ENCODE measurements around the gene CAMK2A.

CAMK2A gene

DNA sequence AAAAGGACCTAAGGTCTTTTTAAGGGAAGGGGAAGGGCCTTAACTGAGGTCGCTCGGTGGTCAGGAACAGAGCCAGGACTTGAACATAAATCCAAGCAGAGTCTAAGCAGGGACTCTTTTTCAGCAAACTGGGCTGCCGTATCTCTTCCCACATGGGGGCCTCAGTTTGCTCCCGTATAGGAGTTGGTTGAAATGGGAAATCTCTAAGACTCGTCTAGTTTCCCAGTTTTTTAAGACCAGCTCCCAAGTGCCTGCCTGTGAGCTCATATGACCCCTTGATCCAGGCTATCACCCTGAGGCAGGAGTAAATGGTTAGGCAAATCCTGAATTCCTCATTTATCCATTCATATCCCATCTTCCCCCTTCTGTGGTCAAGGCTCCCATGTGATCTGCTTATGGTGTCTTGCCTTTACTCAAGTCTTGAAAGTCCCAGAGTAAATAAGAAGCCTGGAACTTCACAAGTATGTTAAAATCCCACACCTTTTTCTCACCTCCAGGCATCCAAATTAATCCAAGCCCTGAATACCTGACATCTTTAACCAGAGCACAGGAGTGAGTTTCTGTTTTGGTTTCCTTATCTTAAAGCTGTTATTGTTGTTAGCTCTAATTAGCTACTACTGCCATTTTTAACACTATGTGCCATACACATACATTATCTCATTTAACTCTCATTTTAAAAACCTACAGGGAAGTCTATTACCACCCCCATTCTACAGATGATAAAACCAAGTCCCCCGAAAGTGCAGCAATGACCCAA, 10.2 kb upstream of the CAMK2A start:
- DNase-seq = no peak

DNA sequence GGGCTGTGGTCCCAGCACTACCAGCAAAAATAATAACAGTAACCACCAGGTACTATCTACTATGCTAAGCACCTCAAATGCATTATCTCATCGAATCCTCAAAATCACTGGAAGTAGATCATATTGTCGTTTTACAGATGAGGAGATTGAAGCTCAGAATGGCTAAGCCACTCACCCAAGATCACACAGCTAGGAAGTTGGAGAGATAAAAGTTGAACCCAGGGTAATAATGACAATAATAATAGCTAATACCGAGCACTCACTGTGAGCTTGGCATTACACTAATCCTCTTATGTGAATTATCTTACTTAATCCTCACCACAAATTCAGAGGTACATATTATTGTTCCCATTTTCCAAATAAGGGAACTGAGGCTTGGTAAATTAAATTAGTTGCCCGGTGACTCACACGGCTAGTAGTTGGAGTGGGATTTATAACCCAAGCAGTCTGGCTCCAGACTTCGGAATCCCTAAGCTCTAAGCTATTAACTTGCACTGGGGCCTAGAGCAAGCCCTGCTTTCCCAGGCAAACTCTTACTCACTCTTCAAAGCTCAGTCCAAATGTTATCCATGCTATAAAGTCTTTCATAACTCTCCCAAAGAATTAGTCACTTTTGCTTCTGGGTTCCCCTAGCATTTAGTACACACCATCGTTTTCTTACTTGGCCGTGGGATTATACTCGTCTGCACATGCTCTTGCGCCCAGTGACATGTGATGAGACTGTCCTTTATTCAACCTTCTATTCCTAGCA, 9.3 kb upstream of the CAMK2A start:
- DNase-seq = no peak

DNA sequence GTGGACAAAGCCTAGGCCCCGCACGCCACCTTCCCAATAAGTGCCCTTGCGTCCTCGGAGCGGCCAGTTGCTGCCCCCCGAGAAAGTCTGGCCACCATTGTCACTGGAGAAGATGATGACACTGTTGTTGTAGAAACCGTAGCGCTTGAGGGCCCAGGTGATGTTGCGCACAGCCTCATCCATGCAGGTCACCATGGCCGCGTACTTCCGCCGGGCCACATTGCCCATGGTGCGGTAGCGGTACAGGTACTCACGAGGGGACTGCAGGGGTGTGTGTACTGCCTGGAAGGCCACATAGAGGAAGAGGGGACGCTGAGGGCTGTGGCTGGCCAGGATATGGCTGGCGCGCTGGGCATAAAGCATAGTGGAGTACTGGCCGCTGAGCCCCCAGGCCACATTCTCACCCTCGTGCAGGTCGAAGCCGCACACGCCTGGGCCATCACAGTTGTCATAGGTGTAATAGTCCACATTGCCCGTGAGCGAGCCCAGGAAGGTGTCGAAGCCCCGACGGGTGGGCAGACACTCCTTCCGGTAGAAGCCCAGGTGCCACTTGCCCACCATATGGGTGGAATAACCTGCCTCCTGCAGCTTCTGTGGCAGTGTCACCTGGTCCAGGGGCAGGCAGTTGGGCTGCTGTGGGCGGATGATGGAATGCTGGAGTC, 8.5 kb upstream of the CAMK2A start:
- no peak for DNase-seq

DNA sequence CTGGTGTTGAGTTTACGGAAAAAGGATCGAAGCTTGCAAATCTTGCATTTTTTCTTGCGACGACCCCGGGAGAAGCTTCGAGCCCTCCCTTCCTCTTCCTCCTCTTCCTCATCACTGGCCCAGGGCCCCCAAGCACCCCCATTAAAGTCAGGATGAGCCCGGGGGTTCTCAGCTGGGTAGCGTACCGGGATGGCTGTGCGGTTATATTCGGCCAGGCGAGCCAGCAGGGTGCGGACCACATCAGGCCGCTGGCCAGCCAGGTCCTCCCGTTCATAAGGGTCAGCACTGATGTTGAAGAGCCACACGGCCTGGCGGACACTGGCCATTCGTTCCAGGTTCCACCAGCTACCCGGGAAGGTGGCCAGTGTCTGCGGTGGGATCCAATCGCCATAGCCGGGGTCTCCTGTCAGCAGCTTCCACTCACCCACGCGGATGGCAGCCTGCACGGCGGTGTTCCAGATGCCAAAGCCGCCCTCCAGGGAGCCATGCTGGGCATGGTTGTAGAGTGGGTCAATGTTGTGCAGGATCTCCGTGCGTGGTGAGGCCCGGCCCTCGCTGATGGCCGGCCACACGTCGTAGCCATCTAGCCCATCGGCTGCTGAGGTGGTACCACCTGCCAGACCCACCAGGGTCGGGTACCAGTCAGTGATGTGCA, 7.8 kb upstream of the CAMK2A start:
- DNase-seq = no peak

DNA sequence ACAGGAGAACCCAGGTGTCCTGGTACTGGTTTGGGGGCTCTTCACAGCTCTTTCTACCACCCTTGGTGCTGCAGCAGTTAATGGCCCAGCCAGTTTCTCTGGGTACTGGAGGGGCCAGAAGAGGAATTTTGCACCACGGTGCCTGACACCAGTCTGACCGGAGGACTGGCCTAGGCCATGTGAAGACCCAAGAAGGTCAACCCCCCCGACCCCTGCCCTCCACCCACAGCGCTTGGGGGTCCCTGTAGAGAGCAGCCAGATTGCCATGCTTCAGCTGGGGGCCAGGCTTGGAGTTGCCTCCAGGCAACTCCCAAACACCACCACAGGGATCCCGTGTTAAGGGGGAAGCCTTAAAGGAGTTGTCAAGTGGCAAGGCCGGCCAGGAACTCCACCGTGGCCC, 6.9 kb upstream of the CAMK2A start:
- no peak for DNase-seq

DNA sequence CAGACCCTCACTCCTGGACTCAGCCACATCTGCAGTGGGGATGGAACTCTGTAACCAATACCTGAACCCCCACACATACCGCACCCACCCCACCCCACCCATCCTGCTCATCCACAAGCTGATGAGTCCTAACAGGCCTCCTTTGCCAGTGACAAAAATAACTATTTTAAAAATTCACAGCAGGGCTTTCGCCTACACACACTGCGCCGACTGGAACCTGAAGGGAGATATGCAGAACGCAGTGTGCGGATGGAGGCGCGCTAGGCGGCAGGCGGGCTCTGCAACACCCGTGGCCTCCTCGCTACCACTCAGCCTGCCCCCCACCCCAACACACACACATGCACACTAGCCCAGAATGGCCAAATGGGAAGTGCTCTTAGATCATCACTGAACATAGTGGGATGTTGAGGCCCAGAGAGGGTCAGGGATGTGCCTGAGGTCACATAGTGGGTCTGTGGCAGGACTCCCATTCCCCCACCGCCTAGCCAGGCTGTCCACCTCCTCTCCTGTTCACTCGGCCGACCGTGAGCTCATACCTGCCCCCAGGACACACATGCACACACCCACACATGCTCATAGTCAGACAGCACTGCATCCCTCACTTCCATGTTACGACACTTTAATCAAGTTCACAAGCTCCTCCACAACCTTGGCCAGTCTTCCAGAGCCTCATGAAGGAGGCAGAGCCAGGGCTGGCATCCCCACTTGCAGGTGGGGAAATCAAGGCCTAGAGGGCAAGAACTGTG, 6.3 kb upstream of the CAMK2A start:
- no peak for DNase-seq

DNA sequence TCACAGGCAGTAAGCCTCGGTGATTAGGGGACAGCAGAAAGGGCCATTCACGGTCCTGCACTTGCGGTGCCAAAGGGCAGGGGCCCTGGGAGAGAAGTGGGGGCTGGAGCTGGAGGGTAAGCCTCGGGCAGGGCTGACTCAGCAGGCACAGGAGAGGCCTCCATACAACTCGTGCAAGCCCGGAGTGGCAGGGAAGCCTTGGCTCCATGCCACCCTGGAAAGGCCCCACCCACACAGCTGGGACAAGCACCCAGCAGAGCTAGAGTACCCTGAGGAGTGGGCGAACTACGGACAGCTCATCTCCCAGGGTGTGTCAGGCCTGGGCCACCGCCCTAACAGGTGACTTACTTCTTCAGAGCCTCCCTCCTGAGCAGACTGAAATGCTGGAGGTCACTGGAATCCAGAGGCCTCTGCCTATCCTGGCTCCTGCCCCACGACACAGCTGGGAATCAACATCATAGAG, 5.6 kb upstream of the CAMK2A start:
- DNase-seq = no peak

DNA sequence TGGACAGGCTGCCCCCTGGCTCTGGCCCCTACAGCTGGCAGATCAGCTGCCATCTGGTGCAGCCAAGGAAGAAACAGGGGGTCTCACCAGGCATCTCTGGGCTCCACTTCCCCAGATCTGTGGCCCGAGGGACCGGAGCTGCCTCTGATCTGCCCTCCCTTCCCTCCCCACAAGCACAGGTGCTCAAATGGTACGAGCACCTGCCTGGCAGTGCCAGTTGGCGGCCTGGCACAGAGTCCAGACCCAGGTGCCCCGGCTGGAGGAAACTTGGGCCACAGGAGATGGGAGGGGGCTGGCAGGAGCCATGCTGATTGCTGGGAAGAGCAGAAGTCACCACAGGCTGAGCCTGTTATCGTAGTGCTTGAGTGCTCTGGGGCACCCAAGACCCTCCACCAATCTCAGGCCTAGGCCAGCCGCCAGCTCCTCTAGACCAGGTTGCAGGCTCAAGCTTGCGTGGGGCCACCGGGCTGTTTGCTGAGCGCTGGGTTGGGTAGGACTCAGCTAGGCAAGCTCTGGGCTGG, 5.0 kb upstream of the CAMK2A start:
- DNase-seq = no peak

DNA sequence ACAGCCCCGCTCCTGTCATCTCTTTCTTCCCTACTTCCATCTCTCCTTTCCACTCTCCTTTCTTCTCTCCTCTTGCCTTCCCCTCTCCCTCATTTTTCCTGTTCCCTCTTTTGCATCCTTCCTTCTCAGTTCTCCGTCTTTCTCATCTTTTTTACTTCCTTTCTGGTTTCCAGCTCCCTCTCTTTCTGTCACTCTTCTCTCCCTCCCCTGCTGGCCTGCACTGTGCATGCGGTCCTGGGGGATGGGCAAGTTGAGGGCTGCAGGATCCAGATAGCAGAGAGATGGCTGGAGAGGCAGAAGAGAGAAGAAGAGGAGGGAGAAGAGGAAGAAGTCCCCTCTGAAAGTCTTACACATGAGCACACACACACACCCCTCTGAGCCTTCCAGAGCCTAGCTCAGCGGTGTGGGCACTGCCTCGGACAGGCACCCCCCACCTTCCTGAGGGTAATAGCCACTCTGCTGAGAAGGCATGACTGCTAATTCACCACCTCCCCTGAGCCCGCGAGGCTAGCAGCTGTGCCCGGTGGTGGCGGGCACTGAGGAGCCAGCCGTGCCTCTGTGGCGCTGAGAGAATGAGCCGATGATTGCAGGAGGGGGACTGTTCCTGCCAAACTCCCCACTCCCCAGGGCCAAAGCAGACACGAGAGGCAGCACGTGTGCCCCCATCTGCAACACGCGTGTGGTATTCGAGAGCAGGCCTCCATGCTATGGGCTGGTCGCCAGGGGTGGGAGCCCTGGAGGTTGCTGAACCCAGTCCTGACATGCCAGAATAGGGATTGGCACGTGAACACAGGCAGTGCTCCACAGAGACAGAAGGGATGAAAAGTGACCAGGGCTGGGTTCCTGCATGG, 3.7 kb upstream of the CAMK2A start:
- no peak for DNase-seq

DNA sequence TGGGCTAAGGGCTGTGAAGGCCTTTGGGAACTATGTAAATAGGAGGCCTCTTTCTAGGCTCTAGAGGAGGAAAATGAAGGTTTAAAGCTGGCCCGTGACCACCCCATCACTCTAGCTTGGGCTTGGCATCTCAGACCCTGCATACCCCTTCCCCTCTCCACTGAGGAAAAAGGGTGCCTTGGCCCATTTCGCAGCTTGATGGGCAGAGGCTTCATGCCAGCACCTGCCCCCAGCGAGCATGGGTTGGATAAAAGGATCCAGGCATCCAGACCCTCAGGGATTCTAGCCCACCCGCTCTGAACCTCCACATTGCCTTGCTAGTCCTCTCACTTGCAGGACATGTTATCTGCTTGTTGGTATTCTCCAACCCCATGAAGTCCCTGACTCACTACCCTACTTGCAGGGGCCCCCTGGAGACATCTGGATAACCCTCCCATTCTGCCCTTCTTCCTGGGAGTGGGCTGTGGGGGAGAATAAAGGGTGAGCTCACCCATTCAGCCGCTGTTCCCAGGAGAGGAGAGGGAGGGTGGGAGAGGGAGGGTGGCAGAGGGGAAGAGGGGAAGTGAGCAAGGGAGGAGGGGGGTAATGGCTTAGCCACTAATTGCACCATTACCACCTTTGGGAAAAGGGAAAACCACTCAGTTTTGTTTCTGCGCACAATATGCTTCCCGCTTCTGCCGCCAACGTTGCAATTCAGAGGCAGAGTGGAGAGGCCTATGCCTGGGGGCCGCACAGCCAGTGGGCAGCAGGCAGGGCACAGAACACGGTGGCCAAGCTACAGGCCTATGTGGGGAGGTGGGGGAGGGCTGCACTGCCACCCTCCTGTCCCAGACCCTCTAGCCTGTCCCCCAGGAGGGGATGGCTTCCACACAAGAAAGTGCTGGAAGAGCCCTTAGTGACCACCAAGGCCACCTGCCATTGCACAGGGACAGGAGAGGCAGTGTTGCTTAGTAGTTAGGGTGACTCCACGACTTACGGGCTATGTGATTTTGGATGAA, 2.1 kb upstream of the CAMK2A start:
- no peak for DNase-seq

DNA sequence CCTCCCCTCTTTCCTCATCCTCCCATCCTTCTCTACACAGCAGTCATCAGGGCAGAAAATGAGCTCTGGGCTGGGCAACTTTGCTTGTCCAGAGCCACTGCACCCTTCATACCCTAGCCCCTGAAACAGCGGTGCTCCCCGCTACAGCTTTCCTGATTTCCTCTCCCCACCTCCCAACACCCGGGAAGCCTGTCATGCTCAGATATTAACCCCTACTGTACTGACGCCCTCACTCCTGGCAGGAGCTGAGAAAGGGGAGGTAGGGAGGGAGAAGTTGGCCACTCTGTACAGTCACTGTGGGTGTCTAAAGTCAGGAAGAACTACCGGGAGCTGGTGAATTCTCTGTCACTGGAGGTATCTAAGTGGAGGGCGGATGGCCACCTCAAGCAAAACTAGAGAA, 782 bp downstream of the CAMK2A start:
- DNase-seq = no peak

DNA sequence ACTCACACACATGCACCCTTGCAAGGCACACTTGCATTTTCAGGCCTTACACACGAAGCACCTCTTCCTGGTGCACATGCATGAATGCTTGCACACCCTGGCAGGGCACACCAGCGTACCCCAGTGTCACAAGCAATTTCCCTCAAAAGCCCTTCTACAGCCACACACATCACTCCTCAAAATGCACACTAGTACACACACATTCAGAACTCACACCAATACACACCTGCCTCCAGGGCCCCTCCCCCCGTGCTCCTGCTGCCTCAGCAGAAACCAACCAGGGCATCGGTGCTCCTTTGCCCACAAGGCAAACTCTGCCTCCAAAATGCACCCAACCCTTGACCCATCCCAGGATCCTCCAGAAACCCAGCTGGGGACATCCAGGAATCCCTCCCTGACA, 1.2 kb downstream of the CAMK2A start:
- DNase-seq = no peak

DNA sequence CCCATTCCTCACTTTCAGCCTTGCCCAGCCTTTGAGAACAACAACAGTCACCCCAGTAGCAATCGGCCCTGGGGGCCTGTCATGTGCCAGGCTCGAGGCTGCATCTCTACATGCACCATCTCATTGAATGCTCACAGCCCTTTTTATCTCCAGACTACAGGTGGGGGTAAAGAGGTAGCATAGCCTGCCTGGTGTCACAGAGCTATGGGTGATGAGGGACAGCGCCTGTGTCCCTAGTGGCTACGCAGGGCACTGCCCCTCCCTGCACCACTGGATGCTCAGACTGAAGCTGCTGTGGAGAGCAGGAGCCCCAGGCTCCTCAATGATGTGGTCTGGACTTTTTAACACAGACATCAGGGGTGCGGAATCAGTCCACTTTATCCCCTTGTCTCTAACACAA, 2.8 kb downstream of the CAMK2A start:
- DNase-seq = no peak

DNA sequence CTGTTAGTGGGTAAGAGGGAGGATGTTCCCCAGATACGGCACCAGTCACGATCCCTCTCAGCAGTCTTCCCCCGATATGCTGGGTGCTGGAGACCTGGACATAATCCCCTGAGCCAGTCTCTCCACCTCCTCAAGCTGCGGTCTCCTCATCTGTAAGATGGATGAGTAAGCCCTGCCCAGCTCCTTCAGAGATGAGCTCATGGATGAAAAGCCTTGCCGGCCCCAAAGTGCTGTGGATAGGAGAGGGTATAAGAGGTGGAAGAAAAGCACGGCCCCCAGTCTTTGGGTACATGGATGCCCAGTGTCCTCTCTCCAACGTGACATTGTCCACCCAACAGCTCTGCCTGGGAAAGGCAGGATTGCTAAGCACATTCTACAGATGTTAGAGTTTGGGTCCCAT, 4.5 kb downstream of the CAMK2A start:
- no peak for DNase-seq

DNA sequence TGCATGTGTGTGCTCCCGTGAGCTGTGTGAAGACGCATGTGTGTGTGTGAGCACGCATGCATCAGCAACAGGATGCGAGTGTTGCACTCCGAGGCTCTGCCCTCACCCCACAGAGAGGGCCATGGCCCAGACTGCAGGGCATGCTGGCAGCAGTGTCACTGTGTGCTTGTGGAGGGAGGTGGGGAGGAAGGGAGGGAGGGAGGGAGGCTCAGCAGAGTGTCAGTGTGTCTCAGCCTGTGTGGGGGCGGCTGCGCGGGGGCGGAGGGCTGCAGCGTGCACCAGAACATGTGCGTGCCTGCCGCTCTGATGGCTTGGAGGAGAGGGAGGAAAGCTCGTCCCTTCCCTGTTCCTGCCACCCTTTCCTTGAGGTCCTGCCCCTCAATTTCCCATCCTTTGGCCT, 5.3 kb downstream of the CAMK2A start:
- no peak for DNase-seq

DNA sequence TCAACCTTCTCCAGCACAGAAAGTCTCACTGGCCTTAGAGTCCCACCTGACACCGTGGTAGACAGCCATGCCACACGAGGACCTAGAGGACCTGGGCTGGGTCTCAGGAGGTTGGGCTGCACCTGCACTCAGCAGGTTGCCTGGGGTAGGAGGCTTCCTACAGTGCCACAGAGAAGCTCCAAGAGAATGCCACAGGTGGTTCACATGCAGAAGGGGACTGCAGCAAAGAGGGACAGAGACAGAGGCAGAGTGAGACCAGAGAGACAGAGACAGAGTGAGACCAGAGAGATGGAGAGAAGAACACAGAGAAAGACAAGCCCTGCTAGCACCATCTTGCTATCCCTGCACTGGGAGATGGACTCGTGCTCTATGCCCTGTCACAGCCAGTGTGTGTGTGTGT, 5.7 kb downstream of the CAMK2A start:
- DNase-seq = no peak

DNA sequence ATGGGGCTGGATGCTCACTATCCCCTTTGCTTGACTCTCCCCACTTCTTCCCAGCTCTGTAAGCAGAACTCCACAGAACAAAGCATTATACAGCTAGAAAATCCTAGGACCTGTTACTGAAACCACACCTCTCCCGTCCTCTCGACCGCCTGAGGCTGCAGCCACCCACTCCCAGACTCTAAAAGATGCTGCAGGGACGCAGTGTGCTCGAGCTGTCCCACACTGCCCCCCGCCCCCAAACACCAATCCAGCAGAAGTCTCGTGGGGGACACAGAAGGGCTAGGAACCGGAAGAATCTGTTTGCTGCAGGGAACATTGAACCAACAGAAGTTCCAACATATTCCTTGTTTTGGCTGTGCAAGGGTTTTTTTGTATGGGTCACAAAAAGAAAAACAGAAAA, 7.6 kb downstream of the CAMK2A start:
- DNase-seq = no peak

DNA sequence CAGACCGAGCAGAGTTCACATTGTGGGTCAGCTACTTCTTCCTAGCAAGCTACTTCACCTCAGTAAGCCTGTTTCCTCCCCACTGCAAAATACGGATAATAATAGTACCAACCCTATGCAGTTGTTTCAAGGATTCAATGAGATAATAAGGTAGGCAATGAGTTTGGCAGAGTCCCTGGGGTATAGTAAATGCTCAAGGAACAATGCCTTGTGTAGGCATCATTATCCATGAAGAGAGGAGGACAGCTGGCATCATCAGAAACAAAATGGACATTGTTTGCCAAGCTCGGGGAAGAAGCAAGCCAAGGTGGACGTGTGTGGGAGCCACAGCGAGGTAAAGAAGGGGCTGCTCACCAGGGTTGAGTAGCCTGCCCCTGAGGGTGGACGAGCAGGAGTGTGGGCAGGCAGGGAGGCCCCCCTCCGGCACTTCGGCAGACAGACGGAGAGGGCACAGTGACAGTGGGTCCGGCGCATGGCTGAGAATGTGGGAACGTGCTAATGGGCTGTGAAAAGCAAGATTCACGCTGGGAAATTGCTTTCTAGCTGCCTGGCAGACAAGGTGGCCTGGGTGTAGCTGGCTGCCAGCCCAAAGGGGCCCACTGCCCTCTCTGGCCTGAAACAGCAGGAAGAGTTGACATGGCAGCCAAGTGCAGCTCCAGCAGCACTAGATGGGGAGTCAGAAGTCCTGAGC, 10.1 kb downstream of the CAMK2A start:
- DNase-seq = no peak

DNA sequence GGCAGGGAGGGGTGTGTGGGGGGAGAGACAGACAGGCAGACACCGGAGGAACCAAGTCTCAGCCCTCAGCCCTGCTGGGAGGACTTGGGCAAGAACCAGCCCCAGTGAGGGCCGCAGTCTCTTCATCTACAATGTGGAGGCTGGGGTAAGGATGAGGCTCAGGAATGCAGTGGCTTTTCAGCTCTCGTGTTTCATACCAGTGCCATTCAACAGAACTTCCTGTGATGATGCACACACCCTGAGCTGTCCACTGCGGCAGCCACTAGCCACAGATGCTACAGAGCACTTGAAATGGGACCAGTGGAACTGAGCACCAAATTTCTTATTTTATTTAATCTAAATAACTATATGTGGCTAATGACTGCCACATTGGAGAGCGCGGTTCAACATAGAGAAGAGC, 10.7 kb downstream of the CAMK2A start:
- DNase-seq = no peak
